GM19025 (cell line): ENCODE results near the gene TAT.
"Not testable (repeated sequence)": the region's sequence is repeated elsewhere in the genome, so short reads cannot be mapped to it uniquely, and the experiment has no call there.

Source experiments
- ATAC-seq: cut with Tn5 transposase; IDR thresholded peaks from one replicate; pipeline ENCODE4 v1.9.1; 2021; ENCODE audit warnings: mild to moderate bottlenecking, low read depth, moderate library complexity; ENCODE audit not compliant: unreplicated experiment

The TAT gene

DNA sequence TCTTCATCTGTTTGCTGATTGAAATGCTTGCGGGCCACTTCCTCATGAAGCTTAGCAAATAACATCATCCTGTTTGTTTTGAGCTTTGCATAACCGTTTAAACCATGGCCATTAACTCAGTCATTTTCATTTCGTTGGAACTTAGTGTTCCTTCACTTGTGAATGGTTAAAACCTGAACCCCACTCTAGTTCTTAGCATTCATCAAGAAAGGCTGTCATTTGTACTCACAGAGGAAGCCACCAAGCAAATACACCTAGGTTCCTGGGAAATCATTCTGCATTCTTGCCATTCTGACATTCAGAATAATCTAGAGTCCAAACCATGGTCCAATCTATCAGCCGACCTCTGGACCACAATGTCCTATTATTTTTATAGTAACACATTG is 8.4 kb upstream of the TAT start:
- ATAC-seq = no peak

DNA sequence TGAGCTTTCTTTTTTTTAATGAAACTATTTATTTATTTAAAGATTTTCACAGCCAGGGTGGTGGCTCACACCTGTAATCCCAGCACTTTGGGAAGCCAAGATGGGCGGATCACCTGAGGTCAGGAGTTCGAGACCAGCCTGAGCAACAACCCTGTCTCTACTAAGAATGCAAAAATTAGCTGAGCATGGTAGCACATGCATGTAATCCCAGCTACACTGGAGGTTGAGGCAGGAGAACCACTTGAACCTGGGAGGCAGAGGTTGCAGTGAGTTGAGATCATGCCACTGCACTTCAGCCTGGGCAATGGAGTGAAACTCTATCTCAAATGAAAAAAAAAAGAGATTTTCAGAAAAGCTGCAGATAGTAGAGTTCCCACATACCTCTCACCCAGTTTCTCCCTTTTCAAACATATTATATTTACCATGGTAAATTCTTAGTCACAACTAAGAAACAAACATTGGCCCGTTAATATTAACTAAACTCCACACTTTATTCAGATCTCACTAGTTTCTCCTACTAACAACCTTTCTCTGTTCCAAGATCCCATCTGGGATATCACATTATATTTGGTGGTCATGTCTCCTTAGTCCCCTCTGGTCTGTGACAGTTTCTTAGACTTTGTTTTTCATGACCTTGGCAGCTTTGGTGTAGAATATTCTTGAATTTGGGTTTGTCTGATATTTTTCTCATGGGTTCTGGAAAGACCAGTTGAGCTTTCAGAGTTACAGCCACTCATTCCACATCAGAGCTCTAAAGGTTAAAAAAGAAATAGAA is 7.8 kb upstream of the TAT start:
- no peak for ATAC-seq

DNA sequence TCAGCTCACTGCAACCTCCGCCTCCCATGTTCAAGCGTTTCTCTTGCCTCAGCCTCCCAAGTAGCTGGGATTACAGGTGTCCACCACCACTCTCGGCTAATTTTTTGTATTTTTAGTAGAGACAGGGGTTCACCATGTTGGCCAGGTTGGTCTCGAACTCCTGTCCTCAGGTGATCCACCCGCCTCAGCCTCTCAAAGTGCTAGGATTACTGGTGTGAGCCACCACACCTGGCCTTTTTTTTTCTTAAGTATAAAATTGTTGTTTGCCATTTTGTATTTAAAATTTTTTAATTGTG is 5.6 kb upstream of the TAT start:
- not testable (repeated sequence) for ATAC-seq

DNA sequence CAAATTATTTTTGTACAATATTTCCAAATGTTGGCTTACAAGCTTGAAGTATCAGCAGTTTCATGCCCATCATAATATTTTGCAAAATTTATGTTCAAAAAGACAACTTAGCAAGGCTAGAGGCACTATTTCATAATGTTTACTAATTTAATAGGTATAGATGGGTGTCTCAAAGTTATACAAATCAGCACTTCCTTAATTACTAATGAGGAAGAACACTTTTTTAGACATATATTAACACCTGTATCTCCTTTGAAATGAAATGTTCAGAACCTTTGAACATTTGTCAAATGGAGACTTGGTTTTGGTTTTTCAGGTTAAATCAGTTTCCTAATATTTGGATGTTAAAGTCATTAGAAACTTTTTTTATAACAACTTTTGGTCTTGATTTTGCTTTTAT is 2.2 kb downstream of the TAT start:
- ATAC-seq = no peak

DNA sequence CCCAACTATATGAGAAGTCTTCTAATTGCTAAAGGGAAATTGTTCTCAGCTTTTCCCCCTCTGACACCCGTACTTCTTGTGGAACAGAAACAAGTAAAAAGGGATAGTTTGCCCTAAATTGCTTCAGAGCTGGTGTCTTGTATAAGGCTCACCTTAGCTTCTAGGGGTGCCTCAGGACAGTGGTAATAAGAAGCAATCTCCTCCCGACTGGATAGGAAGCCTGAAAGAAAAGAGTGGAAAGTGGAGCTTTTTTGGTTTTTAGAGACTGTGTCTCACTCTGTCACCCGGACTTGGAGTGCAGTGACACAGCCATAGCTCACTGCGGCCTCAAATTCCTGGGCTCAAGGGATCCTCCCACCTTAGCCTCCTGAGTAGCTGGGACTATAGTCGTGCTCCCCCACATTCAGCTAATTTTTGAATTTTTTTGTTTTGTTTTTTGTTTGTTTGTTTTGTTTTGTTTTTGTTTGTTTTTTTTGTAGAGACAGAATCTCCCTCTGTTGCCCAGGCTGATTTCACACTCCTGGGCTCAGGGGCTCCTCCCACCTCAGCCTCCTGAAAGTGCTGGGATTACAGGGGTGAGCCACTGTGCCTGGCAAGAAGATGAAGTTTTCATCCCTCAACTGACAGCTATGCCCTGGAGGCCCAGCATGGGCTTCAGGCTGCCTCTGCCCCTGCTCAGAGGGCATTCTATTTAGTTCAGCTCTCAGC is 3.4 kb downstream of the TAT start:
- ATAC-seq = no peak

DNA sequence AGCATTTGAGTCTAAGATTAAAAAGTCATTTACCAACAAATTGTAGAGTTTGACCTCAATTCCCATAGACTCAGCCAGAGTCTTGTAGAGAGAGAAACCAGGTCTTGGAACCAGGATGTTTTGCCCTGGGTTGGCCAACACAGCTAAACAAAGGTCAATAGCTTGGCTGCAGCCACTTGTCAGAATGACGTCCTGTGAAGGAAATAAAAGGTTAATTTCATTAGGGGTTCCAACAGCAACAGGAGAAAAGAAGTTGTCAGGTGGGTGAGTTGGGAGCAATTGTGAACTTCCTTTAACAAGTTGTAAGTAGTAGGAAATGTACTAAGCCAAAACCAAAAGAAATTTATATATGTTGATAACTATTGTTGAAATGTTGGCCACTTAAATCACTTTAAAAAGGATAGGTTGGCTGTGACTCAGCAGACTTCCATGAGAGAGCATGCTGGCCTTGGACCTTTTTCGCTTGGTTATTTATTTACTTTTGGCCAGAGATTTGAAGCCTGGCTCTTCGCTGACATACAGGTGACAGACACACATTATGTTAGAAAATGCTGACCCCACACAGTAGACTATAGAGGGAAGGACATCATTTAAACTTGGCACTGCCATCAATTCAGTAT is 4.3 kb downstream of the TAT start:
- ATAC-seq = no peak

DNA sequence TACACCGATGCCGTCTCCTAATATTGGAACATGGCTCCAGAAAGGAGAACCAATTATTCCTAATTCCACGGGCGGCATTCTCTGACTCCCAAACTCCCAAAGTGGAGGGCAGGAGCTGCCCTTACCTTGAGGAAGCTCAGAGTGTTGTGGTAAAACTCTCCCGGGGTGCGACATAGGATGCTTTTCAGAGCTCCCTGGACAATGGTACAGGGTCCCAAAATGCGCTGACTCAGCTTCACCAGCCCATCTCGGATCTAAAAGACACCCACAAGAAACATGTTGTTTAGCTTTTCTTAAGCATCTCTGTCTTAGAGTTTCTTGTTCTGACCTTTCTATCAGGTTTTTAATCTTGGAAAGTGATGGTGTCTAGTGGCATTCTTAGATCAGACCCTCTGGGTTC is 6.7 kb downstream of the TAT start:
- ATAC-seq = no peak

DNA sequence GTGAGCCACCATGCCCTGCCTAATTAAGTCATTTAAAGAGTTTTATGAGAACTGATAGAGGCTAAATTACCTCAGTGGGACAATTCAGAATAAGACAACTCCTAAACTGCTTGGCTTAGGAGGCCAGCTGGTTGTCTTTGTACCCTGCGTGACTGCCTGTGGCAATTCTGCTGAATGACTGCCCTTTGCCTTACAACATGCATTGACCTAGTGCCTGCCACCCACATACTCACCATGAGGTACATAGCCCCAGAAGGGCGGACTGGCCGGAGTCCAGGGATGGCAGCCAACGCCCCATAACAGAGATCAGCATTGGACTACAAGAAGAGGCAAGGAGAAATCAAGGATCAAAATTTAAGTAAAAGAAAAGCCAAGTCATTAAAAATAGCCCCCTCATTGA is 7.3 kb downstream of the TAT start:
- ATAC-seq = no peak

DNA sequence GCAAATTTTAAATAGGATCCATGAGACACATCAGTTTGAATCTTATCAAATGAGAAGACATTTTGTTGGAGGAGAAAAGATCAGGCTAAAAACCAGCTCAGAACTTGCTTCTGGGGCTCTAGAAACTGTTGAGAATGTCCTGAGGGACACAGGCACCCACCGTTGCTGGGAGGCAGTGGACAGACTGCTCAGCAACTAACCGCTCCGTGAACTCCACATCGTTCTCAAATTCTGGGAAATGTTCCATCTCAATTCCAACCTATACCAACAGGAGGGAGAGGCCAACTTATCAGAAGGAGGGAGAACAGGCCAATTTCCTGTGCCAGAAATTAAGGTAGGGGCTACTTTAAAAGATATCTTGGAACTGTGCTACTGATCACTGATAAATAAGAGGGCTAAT is 8.3 kb downstream of the TAT start:
- ATAC-seq = no peak

DNA sequence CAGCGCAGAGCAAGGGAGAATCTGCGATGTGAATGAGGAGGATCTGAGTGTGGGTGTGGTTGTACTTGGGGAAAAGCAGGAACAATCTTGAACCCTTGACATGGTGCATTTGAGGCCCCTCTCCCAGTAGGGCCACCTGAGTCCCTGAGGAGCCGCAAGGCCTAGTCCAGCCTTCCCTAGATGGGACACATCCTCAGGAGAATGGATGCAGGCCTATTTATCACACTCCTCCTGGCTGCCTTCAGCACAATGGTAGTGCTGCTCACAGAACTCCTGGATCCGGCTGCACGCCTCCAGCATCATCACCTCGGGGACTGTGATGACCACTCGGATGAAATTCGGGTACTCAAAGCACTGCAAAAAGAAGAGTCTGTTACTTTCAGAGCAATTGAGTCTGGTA is 9.0 kb downstream of the TAT start:
- ATAC-seq = no peak

DNA sequence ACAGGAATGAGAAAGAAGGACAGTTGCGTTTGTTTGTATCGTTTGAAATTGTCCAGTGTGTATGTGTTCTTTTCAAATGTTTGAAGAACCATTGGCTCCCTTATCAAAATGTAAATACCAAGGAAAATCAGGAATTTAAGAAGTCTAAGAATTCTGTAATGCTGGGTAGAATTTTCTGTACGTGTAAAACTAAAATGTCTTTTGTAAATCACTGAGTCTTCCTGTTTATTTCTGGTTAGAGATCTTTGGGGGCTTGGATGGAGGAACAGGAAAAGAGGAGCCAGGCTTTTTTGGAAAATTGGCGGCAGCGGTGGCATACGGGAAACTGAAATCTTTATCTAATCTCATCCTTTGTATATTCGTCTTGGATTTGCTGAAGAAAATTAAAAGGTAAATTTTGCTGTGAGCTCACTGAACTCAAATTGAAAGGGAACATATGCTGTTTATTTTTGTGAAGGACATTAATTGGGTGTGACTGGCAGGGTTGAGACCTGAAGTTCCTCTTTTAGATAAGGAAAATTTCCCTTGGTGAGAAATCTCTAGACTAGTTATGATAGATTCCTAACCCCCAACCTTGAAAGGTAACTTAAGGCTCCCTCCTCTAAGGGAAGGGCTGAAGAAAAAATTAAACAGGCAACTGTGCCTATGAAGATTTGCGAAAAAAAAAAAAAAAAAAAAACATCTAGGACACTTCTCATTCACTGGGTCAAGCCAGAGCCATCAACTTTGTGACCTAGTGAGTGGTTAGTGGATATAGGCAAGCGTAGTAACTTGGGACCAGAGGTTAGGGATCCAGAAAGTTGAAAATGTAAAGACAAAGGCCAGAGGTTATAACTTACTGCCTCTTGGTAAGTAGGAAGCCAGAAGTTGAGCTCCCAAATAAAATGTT is 10.8 kb downstream of the TAT start:
- ATAC-seq = no peak

DNA sequence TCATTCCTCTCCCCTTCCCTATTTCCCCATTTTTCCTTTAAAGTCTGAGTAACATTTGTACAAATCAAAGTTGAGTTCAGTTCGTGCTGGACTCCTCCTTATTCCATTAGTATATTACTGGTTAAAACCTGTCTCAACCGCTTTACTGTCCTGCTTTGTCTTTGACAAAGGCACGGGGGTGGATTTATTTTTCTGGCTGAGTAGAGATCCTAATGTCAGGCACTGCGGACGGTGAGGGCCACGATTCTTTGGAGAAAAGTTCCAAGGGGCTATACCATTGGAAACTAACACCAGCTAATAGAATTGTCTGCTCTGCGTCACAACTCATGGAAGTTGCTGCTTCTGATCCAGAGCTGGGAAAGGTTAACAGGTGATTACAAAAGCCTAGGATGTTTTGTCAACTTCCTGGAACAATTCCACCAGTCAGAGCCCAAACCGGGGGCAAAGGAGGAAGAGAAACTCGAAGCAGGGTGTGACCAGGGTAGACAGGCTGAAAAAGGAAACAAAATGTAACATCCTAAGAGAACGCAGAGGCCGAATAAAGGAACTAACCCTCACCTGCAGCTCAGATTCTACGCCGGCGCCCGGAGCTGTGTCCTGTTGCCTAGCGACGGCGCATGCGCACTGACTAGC is 12.4 kb downstream of the TAT start:
- ATAC-seq = no peak

DNA sequence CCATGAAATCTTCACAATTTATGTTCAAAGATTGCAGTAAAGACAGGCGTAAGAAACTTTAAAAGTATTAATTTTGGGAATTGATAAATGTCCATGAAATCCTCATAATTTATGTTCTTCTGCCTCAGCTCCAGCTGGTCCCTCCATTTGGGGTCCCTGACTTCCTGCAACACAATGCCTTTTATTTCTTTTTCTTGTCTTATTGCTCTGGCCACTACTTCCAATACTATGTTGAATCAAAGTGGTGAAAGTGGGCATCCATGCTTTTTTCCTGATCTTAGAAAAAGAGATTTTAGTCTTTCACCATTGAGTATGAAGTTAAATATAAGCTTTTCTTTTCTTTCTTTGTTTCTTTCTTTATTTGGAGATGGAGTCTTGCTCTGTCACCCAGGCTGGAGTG is 14.3 kb downstream of the TAT start:
- ATAC-seq = no peak

DNA sequence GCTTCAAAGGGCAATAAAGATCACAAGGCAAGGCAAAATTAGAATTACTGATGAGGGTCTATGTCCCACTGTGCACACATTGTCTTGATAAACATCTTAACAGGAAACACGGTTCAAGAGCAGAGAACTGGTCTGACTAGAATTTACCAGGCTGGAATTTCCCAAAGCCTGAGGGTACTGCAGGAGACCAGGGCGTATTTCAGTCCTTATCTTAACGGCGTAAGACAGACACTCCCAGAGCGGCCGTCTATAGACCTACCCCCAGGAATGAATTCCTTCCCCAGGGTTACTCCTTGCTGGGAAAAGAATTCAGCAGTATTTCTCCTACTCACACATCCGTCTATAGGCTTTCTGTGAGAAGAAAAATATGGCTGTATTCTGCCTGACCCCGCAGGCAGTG is 15.0 kb downstream of the TAT start:
- ATAC-seq = not testable (repeated sequence)

DNA sequence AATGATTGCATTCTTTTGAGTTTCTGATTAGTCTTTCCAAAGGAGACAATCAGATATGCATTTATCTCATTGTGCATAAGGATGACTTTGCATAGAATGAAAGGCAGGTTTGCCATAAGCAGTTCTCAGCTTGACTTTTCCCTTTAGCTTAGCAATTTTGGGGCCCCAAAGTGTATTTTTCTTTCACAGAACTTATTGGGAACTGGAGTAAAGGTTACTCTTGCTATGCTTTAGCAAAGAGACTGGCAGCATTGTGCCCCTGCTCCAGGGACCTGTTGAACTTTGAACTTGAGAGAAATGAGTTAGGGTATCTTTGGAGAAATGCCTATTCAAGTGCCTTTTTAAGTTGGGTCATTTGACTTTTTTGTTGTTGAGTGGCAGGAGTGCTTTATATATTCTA is 17.0 kb downstream of the TAT start:
- no peak for ATAC-seq

DNA sequence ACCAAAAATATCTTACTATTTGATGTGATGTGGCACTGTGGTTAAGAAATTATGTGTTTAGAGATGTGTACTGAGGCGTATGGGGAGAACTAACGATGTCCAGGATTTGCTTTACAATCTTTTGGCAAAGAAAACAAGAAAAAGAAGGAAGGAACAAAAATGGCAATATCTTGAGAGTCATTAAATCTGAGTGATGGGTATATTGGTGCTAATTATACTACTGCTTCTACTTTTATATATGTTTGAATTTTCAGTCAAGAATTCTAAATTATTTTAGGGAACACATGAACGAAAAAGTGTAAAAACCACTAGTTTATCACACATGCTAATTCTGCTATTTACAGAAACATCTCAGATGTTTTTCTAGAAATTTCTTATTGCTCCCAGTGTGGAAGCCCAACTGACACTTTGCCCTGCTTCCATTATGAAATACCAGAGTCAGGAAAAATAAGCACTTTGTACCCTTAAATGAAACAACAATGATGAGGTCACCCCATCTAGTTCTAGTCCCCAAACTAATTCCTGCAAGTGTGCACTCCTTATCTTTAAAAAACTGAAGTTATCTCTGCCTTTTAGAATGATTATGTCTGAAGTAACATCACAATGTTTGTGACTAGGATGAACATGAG is 18.8 kb downstream of the TAT start:
- no peak for ATAC-seq

DNA sequence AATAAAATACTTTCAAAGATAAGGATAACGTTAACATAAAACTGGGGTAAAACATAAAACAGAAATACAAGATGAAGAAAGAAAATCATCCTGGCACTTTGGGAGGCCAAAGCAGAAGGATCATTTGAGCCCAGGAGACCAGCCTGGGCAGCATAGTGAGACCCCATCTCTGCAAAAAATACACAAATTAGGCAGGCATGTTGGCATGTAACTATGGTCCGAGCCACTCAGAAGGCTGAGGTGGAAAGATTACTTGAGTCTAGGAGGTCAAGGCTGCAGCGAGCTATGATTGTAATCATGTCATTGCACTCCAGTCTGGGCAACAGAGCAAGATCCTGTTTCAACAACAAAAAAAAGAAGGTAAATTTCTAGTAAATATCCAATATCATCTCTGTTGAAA is 19.6 kb downstream of the TAT start:
- no peak for ATAC-seq

DNA sequence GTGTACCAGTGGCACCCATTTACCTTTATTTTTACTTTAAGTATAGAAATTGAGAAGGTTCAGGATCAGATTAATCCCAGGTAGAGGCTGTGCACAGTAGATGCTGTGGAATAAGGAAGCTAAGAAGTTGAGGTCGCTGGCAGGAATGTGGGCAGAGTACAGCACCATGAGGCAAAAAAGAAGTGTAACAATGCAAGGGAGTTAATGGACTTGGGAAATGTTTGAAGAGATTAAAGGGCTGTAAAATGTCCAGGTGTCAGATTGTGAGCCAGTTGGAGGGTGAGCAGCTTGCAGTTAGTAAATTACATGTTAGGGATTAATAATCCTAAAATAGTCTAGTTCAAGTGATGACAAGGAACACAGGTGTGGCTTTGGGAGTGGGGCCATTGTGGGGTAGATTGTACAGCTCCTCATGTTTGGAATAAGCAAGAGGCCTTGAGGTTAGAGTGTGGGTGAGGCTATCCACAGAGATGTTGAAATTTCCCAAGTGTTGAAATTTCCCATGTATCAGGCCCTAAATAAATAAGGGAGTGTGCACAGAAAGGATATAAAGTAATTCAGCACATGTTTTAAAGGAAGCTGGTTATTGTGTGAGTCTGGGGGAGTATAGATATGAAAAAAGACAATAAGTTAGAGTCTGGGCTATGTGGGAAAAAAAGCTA is 21.5 kb downstream of the TAT start:
- no peak for ATAC-seq

DNA sequence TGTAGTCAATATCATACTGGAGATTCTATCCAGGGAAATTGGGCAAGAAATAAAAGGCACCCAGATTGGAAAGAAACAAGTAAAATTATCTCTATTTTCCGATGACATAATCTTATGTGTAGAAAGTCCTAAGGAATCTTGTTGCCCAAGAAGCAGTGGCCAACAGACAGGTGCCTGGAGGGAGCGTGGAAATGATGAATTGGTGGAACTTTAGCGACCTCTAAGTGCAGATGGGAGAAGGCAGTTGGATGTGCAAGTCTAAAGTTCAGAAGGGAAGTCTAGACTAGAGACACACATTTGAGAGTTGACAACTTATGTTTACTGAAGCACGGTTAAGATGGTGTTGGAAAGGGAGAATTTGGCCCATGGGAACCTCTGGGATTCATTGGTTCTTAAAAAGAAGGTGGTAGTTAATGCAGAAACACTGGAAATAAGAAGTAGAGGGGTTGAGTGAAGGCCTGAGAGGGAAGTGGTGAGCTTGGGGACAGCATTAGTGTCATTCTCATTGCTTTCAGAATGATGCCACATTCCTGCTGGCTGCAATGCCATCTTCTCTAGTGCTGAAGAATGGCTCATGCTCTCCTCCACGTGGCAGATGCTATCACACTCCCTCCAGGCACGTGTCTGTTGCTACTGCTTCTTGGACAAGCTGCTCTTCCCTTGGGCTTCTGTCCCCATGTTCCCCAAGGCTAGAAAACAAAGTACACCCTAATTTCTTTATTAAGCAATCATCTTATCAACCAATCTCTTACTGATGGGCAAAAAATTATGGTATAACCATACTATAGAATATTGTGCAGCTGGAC is 24.0 kb downstream of the TAT start:
- ATAC-seq = no peak
